GM18867 (cell line): ENCODE results near the gene MLF2.
"Not testable (repeated sequence)": the region's sequence is repeated elsewhere in the genome, so short reads cannot be mapped to it uniquely, and the experiment has no call there.

Experiments
- ATAC-seq: cut with Tn5 transposase; IDR thresholded peaks from one replicate; pipeline ENCODE4 v1.9.1; 2021; ENCODE audit warnings: mild to moderate bottlenecking, moderate library complexity; ENCODE audit not compliant: unreplicated experiment

The MLF2 gene

DNA sequence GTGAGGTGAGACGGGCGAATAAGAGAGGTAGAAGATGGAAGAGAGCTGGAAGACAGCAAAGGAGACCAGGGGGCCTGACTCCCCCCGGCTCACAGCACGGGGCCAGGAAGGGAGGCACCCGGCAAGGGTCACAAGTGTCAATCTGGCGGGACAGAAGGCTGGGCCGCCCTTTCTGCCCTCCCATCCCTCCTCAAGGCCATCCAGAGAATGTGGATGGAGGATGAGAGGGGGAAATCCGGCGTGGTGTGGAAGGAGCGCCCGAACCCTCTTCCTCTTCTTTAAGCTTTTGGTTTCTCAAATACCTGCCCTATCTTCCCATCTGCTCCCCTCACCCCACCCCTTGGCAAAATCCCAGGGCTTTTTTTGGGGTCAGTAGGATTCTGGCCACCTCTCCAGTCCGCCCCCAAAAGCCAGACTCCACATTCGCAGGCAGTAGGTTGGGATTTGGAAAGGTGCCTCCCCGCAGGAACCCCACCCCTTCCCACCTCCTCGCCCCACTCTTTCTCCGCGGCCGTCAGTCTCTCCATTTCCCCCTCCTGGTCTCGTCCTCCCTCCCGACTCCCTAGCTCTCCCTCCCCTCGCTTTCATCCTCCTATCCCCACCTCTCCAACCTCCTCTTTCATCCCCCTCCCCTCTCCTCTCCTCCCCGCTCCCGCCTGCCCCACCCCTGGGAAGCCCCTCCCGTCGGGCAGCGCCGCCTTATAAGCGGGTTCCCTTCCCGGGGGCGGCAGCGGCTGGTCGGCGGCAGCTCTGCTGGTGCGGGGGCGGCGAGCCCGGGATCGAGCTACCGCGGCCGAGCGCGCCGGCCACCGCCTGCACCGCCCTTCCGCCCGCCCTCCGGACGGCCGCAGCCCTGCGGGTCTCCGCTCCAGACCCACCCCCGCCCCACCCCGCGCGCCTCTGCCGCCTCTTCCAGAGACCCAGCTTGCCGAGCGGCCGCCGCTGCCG lies 13.0 kb upstream of the MLF2 start, which contains the start of gene PTMS:
TSS of gene PTMS (plus strand) at position 730 of the 948 bp plus-strand sequence. CDS start 343 bp downstream, outside the sequence.
- peak; percentile 16 for ATAC-seq

DNA sequence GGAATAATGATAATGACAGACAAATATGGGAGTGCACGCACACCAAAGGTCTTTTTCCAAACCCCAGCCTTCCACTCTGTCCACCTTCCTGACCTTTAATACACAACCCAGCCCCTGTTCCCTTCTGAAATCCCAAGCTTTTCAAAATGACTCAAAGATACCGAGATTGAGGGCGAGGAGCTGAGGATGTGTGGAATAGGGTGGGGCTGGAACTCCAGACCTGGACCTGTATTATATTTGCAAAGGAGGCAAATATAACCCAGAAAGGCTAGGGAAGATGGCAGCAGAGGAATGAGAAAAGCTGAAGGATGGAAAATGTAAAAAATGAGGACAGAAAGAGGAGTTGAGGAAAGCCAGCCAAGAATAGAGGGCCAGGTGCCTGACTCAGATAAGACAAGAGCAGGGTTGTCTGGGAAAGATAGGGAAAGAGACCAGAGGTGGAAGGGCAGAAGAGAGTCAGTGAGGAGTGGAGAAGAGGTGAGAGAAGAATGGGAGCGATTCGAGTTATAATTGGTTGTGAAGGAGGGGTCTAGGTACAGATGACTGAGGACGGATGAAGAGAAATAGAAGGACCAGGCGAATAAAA lies 12.2 kb upstream of the MLF2 start:
- no peak for ATAC-seq

DNA sequence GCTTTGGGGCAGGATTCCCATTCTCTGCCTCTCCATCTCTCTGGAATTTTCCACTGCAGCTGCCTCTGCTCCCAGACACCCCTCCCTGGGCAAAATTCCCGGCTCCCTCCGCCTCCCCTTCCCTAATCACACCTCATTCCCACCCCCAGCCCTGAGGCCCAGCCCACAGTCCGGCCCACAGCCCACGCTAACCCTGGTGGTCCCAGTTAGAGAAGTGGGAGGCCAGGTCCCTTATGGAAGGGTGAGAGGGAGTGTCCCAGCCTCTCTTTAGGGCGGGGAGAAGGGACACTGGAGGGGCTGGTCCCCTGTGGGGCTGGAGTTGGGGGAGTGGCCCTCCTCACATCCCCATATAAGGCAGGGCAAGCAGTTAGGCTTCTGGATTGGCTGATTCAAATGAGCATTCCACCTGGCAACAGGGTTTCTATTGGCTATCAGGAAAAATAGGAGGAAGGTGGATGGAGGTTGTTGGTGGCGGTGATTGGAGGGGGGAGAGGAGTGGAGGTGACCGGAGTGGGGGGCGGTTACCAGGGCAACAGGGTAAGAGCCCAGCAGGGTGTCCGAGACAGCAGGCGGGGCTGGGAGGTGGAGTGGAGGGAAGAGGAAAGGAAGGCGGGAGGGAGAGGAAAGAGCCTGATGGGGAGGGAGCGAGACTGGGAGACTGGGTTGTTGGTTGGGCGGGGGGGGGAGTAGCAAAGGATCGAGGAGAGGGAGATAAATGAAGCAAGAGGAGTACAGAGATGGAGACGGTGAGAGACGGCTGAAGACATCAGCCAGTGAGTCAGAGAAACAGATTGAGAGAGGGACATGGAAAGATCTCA lies 11.3 kb upstream of the MLF2 start:
- ATAC-seq: peak; percentile 77

DNA sequence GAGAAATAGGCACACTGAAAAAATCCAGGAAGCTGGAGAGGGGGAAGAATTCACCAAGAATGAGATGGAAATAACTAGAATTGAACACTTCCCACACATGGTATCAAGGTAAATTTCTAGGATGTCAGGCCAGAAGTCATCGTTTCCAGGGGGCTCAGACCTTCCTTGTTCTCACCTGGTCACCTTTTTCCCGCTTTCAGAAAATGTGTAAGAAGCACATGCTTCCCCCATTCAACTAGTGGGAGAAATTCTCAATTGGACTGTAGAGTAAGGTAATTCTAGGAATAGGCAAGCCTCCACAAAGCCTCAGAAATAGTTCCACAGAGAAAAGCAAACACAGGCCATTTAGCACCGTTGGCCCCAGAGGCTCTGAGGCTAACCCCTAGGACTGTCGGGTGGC lies 10.4 kb upstream of the MLF2 start:
- no peak for ATAC-seq

DNA sequence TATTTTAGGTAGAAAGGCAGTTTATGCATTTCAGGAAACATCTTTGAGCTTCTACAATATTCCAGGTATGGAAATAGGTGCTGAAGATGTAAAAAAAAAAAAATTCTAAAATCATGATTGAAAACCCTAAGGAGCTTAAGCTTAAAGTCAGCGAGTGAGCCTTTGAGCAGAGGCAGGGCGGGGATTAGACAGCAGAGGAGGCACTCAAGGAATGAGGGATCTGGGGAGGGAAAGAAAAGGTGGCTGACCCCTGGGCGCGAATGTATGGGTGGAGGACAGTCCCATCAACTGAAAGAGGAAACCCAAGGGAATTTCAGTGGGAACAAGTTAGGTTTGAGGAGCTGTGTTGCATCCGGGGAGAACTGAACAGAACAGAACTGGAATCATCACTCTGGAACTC lies 6.8 kb upstream of the MLF2 start:
- no peak for ATAC-seq

DNA sequence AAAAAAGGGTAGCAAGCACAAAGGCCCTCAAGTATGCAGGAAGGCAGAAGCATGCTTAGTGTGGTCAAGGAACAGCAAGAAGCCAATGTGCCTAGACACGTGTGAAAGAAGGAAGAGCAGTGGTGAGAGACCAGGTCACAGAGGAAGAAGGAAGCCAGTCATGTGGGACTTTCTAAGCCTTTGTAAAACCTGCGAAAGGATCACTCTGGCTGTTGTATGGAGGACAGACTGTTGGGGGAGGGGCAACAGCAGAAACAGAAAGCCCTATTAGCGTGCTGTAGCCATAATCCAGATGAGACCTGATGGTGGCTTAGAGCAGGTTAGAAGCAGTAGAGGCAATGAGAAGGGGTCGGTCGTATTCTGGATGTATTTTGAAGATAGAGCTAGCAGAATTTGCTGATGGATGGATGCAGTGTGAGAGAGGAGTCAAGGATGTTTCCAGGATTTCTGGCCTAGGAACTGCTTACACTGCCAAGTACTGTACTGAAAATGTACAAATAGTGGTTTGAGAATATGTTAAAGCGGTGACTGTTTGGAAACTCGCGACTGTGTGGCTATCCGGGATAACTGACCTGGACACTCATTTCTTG lies 5.7 kb upstream of the MLF2 start:
- no peak for ATAC-seq

DNA sequence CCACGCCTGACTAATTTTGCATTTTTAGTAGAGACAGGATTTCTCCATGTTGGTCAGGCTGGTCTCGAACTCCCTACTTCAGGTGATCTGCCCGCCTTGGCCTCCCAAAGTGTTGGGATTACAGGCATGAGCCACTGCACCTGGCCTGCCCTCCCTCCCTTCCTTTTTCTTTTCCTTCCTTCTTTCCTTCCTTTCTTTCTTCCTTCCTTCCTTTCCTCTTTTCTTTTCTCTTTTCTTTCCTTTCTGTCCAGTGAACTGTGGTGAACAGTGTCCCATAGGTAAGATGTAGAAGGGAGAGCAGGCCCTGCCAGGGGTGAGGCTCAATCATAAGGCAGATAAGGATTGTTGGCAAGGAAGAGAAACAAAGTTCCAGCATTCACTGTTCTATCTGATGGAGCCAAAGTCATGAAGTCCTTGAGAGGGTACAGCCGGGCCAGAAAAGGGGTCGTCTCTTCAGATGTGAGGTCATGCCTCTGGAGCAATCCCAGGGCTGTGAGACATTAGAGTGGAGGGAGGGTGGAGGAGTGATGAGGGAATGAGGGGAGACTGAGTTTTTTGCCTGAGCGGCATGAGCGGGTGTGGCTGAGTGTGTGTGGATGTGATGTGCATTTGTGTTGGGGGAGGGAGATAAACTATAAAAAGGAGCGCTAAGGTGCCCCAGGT lies 4.2 kb upstream of the MLF2 start:
- ATAC-seq: no peak

DNA sequence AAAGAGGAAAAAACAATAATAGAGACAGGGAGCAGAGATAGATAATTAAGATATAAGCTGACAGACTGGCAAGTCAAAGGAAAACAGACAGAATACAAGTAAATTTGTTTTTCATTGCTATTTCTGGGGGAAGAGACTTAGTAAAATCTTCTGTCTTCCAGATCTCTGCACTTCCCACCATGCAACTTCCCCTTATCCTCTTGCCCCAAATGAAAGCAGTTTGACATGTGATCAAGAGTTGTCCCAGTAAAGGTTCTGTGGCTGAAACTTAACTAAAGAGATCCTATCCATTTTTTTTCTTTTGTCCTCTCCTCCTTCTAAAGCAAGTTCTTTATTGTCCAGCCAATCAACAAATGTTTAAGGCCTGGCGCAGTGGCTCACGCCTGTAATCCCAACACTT lies 1.5 kb upstream of the MLF2 start:
- no peak for ATAC-seq

DNA sequence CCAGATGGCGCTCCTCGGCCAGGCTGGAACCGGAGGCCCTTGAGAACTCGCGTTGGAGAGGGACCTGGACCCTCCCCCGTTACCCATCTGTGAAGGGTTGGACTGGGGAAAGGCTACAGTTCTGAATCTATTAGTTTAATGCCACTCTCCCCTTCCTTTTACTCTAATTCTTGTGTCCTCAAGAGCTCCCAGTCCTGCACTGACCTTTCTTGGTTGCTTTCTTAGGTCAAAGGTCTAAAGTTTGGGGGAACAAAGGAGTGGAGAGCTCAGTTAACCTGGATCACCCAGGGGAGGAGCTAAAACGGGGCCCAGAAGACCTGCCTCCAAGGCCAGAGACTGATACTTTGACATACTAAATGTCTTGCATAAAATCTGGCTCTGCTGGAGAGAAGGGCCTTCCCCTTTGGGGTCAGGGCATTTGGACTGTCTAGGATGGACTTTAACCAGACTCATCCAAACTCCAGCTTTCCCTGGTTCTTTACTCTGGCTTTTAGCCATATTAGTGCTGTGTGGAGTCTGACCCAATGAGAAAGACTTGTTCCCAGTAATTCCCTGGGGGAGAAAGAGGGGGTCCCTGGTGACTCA lies 923 bp upstream of the MLF2 start:
- ATAC-seq: no peak

DNA sequence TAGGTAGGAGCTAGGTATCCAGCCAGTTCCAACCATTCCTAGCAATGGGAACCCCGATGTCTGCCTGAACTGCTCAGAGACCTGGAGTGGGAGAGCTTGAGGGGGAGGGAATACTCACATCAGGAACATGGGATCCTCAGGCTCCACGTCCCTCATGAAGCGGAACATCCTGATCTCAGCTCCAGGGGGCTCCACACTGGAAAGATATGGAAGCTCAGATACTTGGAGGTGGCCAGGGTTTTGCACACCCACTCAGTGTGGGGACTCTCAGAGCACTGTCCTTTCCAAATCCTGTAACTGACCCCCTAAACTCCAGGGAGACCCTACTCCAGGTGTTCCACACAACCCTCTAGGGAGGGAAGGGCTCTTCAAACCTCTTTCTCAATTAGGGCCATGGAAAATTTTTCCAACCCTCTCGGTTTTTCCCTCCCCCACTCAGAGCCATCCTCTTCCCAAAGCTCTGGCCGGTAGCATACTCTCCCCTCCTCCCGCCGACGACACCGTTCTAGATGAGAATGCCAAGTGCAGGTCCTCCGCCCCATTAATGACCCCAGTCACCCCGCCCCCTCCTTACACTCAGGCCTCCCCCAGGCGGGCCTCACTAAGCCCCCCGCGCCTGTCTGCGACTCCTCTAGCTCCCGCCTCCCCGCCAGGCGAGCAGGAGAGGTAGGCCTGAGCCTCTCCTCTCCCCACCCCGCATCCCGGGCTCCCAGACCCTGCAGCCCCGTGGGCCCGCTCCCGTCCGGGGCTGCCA lies 597 bp downstream of the MLF2 start:
- ATAC-seq: no peak

DNA sequence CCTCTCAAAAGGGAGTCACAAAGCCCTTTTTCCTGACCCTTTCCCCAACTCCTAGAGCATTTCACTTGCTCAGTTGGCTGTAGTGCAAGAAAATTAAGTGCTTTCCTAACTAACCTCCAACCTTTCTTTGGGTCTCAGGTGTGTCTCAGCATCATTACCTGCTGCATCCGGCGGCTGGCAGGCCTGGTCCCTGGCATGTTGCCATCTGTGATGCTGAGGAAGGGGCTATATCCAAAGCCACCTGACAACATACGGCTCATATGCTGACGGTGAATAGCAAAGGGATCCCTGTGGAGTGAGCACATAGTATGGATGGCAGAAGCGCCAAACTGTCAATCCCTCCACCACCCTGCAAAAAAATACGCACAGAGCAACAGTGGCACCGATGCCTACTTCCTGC lies 1.2 kb downstream of the MLF2 start:
- no peak for ATAC-seq

DNA sequence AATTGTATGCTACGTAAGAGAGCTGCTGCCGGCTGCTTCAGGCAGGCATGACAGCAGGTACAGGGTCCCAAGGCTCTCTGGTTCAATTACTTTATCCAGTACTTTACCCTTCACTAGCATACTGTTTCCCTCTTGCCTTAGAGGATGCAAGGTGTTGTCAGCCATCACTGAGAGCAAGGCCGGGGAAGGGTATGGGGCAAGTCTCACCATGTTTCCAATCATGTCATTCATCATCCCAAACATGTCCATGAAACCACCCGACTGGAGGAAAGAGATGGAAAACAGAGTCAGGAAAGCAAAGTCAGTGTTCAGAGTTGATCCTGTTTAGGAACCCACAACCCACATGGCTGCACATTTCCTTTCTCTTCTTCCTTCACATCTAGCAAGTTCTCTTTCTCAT lies 2.4 kb downstream of the MLF2 start:
- no peak for ATAC-seq

DNA sequence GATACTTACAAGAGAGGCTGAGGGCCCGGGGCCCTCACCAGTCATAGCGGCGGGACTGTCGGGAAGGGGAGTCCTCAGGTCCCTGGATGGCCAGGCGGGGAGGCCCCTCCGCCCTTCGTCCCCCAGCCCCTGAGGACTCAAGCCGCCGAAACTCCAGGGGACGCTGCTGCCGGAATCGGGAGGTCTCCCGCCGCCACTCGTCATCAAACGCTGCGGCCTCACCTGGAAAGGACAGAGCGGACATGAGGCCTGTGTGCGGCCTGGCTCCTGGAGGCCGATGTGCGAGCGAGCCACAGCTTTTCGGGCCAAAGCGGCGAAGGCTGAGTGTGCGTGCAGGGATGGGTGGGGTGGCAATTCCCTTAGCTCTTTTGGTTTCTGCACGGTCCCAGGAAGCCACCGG lies 4.2 kb downstream of the MLF2 start:
- ATAC-seq: no peak

DNA sequence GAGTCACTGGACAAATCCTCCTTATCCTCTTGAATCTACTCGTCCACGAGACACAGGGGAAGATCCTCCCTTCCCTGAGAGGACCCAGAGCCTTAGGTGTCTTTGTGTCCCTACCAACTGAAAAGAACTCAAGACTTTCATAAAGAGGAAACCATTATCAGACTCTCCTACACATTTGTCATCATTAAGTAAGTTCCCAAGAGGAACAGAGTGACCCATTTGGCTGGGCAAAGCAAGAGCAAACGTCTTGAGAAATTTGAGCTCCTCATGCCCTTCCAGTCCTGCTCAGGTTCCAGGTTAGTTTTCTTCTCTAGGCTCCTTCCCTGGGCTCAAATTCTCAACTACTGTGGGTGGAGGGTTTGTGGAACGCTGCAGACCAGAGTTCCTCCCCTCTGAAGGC lies 5.7 kb downstream of the MLF2 start:
- ATAC-seq: no peak

DNA sequence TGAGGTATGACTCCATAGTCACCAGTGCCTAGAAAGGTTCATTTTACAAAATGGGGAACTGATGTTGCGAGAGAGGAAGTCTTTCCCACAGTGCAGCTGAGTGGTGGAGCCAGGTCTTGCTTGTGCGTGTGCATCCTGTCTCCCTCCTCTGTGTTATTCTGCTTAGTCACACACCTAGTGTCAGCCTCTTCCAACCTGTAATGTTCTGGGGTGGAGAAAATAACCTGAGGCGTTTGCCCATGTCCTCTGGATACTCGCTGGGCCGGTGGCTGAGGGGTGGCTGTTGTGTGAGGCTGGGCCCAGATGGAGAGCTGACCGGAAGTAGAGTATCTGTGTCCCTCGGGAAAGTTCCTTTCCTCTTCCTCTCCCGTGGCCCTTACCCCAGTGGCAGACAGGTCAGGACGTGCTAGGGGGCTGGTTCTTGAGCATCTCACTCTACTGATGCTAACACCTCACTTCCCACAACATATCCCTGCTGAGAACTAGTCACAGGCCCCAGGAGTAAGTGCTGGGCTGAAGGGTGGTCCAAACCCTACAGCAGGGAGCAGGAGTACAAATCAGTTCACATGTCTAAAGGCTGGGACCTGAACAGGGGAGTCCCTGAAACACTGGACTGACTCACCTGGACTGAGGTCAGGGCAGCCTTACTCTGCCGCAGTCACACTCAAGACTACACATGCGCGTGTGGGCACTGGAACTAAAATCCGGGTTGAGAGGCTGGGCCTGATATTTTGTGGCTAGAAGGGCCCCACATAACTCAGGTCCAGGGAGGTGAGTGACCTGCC lies 7.0 kb downstream of the MLF2 start:
- no peak for ATAC-seq

DNA sequence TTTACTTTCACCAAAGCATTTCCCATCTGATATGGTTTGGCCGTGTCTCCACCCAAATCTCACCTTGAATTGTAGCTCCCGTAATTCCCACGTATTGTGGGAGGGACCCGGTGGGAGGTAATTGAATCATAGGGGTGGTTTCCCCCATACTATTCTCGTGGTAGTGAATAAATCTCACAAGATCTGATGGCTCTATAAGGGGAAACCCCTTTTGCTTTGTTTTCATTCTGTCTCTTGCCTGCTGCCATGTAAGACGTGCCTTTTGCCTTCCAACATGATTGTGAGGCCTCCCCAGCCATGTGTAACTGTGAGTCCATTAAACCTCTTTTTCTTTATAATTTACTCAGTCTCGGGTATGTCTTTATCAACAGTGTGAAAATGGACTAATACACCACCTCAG lies 9.6 kb downstream of the MLF2 start:
- not testable (repeated sequence) for ATAC-seq

DNA sequence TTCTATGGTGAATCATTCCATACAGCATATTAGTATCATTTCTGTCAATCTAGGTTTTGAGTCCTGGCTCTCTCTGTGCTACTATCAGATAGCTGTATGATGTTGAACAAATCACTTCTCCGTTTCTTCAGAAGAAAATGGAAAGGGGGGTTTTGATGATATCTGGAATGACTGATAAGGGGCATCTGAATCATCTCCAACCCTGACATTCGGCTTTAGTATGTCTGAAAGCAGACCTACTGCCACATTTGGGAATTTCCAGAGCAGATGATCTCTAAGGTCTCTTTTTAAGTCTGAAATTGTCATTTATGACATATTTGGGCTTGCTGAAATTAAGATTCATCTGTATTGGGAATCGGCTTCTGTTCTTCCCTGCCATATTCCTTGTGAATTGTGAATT lies 10.1 kb downstream of the MLF2 start:
- ATAC-seq: no peak

DNA sequence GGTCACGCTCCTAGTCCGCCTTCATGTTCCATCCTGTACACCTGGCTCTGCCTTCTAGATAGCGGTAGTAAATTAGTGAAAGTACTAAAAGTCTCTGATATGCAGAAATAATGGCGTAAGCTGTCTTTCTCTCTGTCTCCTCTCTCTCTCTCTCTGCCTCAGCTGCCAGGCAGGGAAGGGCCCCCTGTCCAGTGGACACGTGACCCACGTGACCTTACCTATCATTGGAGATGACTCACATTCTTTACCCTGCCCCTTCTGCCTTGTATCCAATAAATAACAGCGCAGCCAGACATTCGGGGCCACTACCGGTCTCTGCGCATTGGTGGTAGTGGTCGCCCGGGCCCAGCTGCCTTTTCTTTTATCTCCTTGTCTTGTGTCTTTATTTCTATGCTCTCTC lies 10.9 kb downstream of the MLF2 start:
- not testable (repeated sequence) for ATAC-seq

DNA sequence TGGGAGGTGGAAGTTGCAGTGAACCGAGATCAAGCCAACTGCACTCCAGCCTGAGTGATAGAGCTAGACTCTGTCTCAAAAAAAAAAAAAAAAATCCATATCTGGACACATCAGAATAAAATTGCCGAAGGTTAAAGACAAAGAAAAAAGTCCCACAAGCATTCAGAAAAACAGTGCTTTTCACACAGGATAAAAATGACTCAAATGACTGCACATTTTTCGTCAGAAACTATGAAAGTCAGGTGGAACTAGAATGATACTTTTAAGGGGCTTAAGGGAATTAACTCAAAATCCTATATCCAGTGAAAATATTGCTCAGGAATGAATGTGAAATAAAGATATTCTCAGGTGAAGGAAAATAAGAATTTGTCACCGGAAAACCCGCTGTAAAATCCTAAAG lies 16.2 kb downstream of the MLF2 start:
- ATAC-seq: no peak
